ENCODE results near the gene POLR3E. TPM values are rescaled to one million over a fixed set of nuclear protein-coding genes. Genes with fewer than 3 reads are reported as not detected.

Gene POLR3E
- total RNA-seq, 1 donor from 2014 or later = 43.3 TPM

DNA sequence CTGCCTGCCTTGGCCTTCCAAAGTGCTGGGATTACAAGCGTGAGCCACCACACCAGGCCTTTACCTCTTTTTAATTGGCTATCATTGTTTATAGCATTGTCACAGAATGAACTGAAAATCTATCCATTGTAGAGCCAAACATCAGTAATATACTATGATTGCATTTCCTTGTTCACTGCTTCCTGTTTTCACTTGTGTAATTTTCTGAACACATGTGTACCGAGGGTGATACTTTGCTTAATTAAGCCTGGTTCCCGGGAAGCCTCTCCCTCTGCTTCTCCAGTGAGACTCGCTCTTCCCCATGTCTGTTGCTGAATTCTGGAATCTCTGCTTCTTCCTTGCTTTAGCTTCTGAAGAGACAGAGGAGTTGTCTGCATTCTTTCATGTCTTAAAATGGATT, 33.1 kb downstream of the POLR3E start:
- Histone ChIP-seq H3K9me3 (no peaks in the 10 kb centered on the region), H3K27me3 (no peaks in the 10 kb centered on the region), H3K36me3 (peaks cover 83% of the 10 kb centered on the region), H3K4me3 (no peak overlapping the region), H3K4me1 (no peaks in the 10 kb centered on the region), H3K27ac (no peak overlapping the region)
- ATAC-seq (peak; percentile 27), DNase-seq (no peak)
- intact Hi-C loops (cut with DNase I) = no loop called here
- TF ChIP-seq, protein P1, sequence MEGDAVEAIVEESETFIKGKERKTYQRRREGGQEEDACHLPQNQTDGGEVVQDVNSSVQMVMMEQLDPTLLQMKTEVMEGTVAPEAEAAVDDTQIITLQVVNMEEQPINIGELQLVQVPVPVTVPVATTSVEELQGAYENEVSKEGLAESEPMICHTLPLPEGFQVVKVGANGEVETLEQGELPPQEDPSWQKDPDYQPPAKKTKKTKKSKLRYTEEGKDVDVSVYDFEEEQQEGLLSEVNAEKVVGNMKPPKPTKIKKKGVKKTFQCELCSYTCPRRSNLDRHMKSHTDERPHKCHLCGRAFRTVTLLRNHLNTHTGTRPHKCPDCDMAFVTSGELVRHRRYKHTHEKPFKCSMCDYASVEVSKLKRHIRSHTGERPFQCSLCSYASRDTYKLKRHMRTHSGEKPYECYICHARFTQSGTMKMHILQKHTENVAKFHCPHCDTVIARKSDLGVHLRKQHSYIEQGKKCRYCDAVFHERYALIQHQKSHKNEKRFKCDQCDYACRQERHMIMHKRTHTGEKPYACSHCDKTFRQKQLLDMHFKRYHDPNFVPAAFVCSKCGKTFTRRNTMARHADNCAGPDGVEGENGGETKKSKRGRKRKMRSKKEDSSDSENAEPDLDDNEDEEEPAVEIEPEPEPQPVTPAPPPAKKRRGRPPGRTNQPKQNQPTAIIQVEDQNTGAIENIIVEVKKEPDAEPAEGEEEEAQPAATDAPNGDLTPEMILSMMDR (IDR thresholded peaks at IDR 0.05) = no peak

- DNase-seq = no peak
- no peaks in the 10 kb centered on the region for H3K4me1 ChIP-seq
- peaks cover 61% of the 10 kb centered on the region for H3K36me3 ChIP-seq
- intact Hi-C loops (cut with DNase I) = no loop called here
- TF ChIP-seq, protein P1 (IDR thresholded peaks at IDR 0.05) = no peak
- H3K27me3 ChIP-seq = no peaks in the 10 kb centered on the region
- ATAC-seq = peak; percentile 95
- H3K27ac ChIP-seq = no peak overlapping the region
- H3K9me3 ChIP-seq = peaks cover 10% of the 10 kb centered on the region
- H3K4me3 ChIP-seq = no peak overlapping the region
Observed at GRCh38 chr16:22333457-22333994, 36.3 kb downstream of the POLR3E start.

GRCh38 chr16:22335668-22336246, 38.5 kb downstream of the POLR3E start:
- H3K27ac ChIP-seq = no peak overlapping the region
- no peaks in the 10 kb centered on the region for H3K27me3 ChIP-seq
- TF ChIP-seq, protein P1 (IDR thresholded peaks at IDR 0.05) = no peak
- H3K9me3 ChIP-seq = peaks cover 10% of the 10 kb centered on the region
- DNase-seq = no peak
- no peak overlapping the region for H3K4me3 ChIP-seq
- H3K36me3 ChIP-seq = peaks cover 50% of the 10 kb centered on the region
- ATAC-seq = peak; percentile 12
- intact Hi-C loops (cut with DNase I) = no loop called here
- H3K4me1 ChIP-seq = no peaks in the 10 kb centered on the region

GRCh38 chr16:22336581-22336980, 39.4 kb downstream of the POLR3E start:
- intact Hi-C loops (cut with DNase I) = no loop called here
- DNase-seq = no peak
- TF ChIP-seq, protein P1 (IDR thresholded peaks at IDR 0.05) = no peak
- Histone ChIP-seq H3K27ac (no peak overlapping the region), H3K36me3 (peaks cover 41% of the 10 kb centered on the region), H3K27me3 (no peaks in the 10 kb centered on the region), H3K4me1 (no peaks in the 10 kb centered on the region), H3K9me3 (peaks cover 10% of the 10 kb centered on the region), H3K4me3 (no peak overlapping the region)
- ATAC-seq = no peak

DNA sequence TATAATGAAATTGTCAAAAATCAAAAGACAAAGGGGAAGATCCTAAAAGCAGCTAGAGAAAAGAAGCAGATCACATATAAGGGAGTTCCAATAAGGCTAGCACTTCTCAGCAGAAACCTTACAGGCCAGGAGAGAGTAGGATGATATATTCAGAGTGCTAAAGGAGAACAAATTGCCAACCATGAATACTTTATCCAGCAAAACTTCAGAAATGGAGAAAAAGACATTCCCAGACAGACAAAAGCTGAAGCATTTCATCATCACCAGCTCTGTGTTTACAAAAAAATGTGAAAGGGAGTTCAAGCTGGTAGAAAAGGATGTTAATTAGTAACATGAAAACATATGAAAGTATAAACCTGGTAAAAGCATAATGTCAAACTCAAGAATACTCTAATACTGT, 39.8 kb downstream of the POLR3E start:
- Histone ChIP-seq H3K27me3 (no peaks in the 10 kb centered on the region), H3K36me3 (peaks cover 37% of the 10 kb centered on the region), H3K27ac (no peak overlapping the region), H3K9me3 (peaks cover 10% of the 10 kb centered on the region), H3K4me3 (no peak overlapping the region), H3K4me1 (no peaks in the 10 kb centered on the region)
- DNase-seq (no peak), ATAC-seq (no peak)
- intact Hi-C loops (cut with DNase I) = no loop called here
- TF ChIP-seq, protein P1 (IDR thresholded peaks at IDR 0.05) = no peak
